Spleen (tissue), 7 donors: ENCODE results near the gene DOCK10.

Experiments used
- CTCF ChIP-seq, 11 experiments: fragments of 200-600 bp in 7 of 11; fragments of 450-650 bp in 4 of 11; sonication (generic) in 4 of 11; IDR thresholded peaks in 8 of 11; conservative IDR thresholded peaks in 3 of 11; 1 replicate in 7 of 11; 2 replicates in 4 of 11; pipeline versions ENCODE4 v1.4.0 to v1.8.0; 2016 to 2021; ENCODE audit warnings: antibody characterized with exemption in 11 of 11, inconsistent platforms in 4 of 11, mild to moderate bottlenecking in 1 of 11
- POLR2A ChIP-seq, 3 donors: fragments of 450-650 bp; IDR thresholded peaks; one replicate each; pipeline ENCODE4 v1.5.1; 2017; ENCODE audit warnings: antibody characterized with exemption in 3 of 3, mild to moderate bottlenecking in 1 of 3
- donor health status: DM: no; HTN: no; CAD: no; lungs with moderate emphysema.
- donor health status: DM: no; HTN: no; CAD: no.
- donor health status: DM: no; HTN: no; CAD: no.

- TF ChIP-seq CTCF (IDR thresholded peaks at IDR 0.05 in 8 of 11, conservative IDR thresholded peaks at IDR 0.05 in 3 of 11) (no peak), POLR2A (IDR thresholded peaks at IDR 0.05) (no peak)
Measured at GRCh38 chr2:224716201-224716600, 326.1 kb downstream of the DOCK10 start, which contains the start of gene CCDC195.
